Measurements from ENCODE around the gene ATF2.

The ATF2 gene

GRCh38 chr2:175064797-175065196 lies 103.2 kb downstream of the ATF2 start:
- ATAC-seq (ENCODE audit: low read depth) (no peak), DNase-seq (ENCODE audit: low spot score) (no peak)
- H3K4me3 ChIP-seq (ENCODE audit: severe bottlenecking), result no peak overlapping the region
- TF ChIP-seq, protein P1, sequence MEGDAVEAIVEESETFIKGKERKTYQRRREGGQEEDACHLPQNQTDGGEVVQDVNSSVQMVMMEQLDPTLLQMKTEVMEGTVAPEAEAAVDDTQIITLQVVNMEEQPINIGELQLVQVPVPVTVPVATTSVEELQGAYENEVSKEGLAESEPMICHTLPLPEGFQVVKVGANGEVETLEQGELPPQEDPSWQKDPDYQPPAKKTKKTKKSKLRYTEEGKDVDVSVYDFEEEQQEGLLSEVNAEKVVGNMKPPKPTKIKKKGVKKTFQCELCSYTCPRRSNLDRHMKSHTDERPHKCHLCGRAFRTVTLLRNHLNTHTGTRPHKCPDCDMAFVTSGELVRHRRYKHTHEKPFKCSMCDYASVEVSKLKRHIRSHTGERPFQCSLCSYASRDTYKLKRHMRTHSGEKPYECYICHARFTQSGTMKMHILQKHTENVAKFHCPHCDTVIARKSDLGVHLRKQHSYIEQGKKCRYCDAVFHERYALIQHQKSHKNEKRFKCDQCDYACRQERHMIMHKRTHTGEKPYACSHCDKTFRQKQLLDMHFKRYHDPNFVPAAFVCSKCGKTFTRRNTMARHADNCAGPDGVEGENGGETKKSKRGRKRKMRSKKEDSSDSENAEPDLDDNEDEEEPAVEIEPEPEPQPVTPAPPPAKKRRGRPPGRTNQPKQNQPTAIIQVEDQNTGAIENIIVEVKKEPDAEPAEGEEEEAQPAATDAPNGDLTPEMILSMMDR (IDR thresholded peaks at IDR 0.05; ENCODE audit: poor library complexity, severe bottlenecking), result no peak
- peaks cover 6% of the 10 kb centered on the region for H3K4me1 ChIP-seq (ENCODE audit: insufficient read depth, poor library complexity, severe bottlenecking)
- 0 out of 2 replicates have a peak, but pooled peaks cover 5% of the 10 kb centered on the region for H3K36me3 ChIP-seq (ENCODE audit: low read depth)
- H3K9me3 ChIP-seq (ENCODE audit: severe bottlenecking), result no peaks in the 10 kb centered on the region
- H3K27me3 ChIP-seq (ENCODE audit: insufficient read depth, poor library complexity, severe bottlenecking), result no peaks in the 10 kb centered on the region
- H3K27ac ChIP-seq (ENCODE audit: poor library complexity, severe bottlenecking), result no peak overlapping the region

DNA sequence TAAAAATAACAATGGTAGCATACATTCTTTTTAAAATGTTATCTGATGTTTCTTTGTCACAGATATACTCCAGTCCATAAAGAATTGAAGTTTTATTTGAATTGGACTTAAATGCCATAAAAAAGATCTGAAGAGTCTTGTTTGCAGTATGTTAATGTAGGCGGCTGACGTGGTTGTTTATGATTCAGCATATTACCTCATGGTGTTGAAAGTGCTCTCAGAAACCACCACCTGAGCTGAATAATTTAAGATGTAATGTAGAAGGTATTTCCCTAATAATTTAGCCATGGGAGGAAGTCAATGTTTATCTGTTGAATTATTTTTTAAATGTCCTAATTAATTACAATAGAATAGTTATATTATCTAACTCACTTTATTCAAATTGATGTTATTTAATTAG lies 104.3 kb downstream of the ATF2 start:
- DNase-seq (ENCODE audit: low spot score), result no peak
- H3K36me3 ChIP-seq (ENCODE audit: low read depth), result 0 out of 2 replicates have a peak, but pooled peaks cover 5% of the 10 kb centered on the region
- H3K9me3 ChIP-seq (ENCODE audit: severe bottlenecking), result no peaks in the 10 kb centered on the region
- H3K4me1 ChIP-seq (ENCODE audit: insufficient read depth, poor library complexity, severe bottlenecking), result peaks cover 6% of the 10 kb centered on the region
- no peaks in the 10 kb centered on the region for H3K27me3 ChIP-seq (ENCODE audit: insufficient read depth, poor library complexity, severe bottlenecking)
- H3K27ac ChIP-seq (ENCODE audit: poor library complexity, severe bottlenecking), result no peak overlapping the region
- H3K4me3 ChIP-seq (ENCODE audit: severe bottlenecking), result no peak overlapping the region
- peak; percentile 81; the same call in 2 of the 3 replicates for ATAC-seq (ENCODE audit: low read depth)
- TF ChIP-seq, protein P1 (IDR thresholded peaks at IDR 0.05; ENCODE audit: poor library complexity, severe bottlenecking), result no peak

DNA sequence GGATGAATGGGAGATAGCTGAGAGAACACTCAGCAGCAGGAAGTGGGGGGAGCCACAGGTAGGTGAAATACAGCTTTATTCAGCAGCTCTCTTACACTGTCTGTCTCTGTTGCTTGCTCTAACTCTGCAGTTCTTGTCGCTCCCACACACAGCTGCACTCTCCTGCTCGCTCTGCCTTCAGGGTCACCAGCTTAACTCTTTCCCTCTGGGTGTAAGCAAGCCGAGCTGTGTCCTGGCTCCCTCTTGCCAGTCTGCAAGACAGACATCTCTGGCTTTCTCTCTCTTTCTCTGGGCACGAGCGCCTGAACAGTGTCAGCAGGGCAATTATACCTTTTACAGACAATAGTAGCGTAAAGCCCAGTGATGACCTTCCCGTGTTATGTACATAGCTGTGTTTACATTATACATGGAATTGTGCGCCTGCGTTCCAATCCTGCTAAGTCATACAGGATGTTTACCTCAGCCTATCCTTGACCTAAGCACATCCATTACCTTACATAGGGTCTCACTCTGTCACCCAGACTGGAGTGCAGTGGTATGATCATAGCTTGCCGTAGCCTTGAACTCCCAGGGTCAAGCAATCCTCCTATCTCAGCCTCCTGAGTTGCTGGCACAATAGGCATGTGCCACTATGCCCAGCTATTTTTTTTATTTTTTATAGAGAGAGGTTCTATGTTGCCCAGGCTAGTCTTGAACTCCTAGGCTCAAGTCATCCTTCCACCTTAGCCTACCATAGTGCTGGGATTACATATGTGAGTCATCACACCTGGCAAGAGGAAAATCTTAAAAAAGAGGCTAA lies 105.0 kb downstream of the ATF2 start:
- Histone ChIP-seq H3K4me3 (ENCODE audit: severe bottlenecking) (no peak overlapping the region), H3K9me3 (ENCODE audit: severe bottlenecking) (no peaks in the 10 kb centered on the region), H3K27ac (ENCODE audit: poor library complexity, severe bottlenecking) (no peak overlapping the region), H3K36me3 (ENCODE audit: low read depth) (0 out of 2 replicates have a peak, but pooled peaks cover 5% of the 10 kb centered on the region), H3K4me1 (ENCODE audit: insufficient read depth, poor library complexity, severe bottlenecking) (peaks cover 6% of the 10 kb centered on the region), H3K27me3 (ENCODE audit: insufficient read depth, poor library complexity, severe bottlenecking) (no peaks in the 10 kb centered on the region)
- TF ChIP-seq, protein P1 (IDR thresholded peaks at IDR 0.05; ENCODE audit: poor library complexity, severe bottlenecking), result no peak
- ATAC-seq (ENCODE audit: low read depth), result peak; percentile 34; the same call in 1 of the 3 replicates
- no peak for DNase-seq (ENCODE audit: low spot score)

DNA sequence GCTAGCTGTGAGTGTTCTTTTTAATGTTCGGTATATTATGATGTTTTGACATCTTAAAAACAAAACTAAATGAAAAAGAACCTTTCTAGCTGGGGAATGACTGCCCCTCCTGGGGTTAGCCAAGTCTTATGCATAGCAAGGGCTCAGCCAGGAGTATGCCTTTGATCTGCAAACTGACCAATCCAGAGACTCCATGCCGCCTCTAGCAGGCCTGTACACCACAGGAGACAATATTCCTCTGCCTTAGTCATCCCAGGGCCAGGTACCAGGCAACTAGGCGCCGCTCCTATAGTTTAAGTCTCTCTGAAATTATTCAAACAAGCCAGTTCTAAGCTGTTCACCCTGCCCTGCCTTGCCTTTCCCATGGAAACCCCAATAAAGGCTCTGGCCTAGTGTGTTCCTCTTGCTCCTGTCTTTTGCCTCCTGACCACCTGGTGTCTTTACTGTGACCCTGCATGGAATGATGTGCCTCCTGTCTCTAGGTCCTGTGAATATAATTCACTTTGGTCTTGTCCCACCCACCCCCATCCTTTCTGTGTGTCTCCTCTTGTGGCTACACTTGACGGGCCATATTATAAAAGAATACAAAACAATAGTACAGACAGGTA lies 110.8 kb downstream of the ATF2 start:
- DNase-seq (ENCODE audit: low spot score) (no peak), ATAC-seq (ENCODE audit: low read depth) (no peak)
- no peaks in the 10 kb centered on the region for H3K36me3 ChIP-seq (ENCODE audit: low read depth)
- H3K9me3 ChIP-seq (ENCODE audit: severe bottlenecking), result no peaks in the 10 kb centered on the region
- TF ChIP-seq, protein P1 (IDR thresholded peaks at IDR 0.05; ENCODE audit: poor library complexity, severe bottlenecking), result no peak
- H3K27ac ChIP-seq (ENCODE audit: poor library complexity, severe bottlenecking), result no peak overlapping the region
- H3K4me1 ChIP-seq (ENCODE audit: insufficient read depth, poor library complexity, severe bottlenecking), result no peaks in the 10 kb centered on the region
- H3K4me3 ChIP-seq (ENCODE audit: severe bottlenecking), result no peak overlapping the region
- H3K27me3 ChIP-seq (ENCODE audit: insufficient read depth, poor library complexity, severe bottlenecking), result no peaks in the 10 kb centered on the region

Data from RWPE2 (cell line).